MG63 (cell line): ENCODE measurements around the gene F8. TPM values are rescaled to one million over a fixed set of nuclear protein-coding genes. Genes with fewer than 3 reads are reported as not detected.
"Not testable (repeated sequence)": the region's sequence is repeated elsewhere in the genome, so short reads cannot be mapped to it uniquely, and the experiment has no call there.

Experiments
- DNase-seq: peaks from one replicate; pipeline ENCODE4 v3.0.0-alpha.2; 2020
- H3K27me3 ChIP-seq: fragments of 250-450 bp; sonication (Bioruptor Pico); 2 replicates; pipeline ENCODE4 v1.5.1; 2020; ENCODE audit warnings: mild to moderate bottlenecking, moderate library complexity
- H3K36me3 ChIP-seq: fragments of 250-450 bp; sonication (Bioruptor Pico); 2 replicates; pipeline ENCODE4 v1.5.1; 2020; ENCODE audit warnings: mild to moderate bottlenecking, moderate library complexity
- H3K4me3 ChIP-seq: fragments of 250-450 bp; sonication (Bioruptor Pico); 2 replicates; pipeline ENCODE4 v1.5.1; 2020; ENCODE audit warnings: mild to moderate bottlenecking, moderate library complexity
- H3K9me3 ChIP-seq: fragments of 250-450 bp; sonication (Bioruptor Pico); 2 replicates; pipeline ENCODE4 v1.5.1; 2020; ENCODE audit warnings: mild to moderate bottlenecking, moderate library complexity
- total RNA-seq: library from RNA; depleted of rRNA; stranded (reverse); fragments of >200 nt; shearing (Covaris generic); gene quantifications from 2 replicates; pipeline ENCODE4 v1.2.3, GENCODE V29; 2014; ENCODE audit warnings: low replicate concordance

Gene F8
- total RNA-seq, 1 experiment from 2014 or later = 5.6 TPM

DNA sequence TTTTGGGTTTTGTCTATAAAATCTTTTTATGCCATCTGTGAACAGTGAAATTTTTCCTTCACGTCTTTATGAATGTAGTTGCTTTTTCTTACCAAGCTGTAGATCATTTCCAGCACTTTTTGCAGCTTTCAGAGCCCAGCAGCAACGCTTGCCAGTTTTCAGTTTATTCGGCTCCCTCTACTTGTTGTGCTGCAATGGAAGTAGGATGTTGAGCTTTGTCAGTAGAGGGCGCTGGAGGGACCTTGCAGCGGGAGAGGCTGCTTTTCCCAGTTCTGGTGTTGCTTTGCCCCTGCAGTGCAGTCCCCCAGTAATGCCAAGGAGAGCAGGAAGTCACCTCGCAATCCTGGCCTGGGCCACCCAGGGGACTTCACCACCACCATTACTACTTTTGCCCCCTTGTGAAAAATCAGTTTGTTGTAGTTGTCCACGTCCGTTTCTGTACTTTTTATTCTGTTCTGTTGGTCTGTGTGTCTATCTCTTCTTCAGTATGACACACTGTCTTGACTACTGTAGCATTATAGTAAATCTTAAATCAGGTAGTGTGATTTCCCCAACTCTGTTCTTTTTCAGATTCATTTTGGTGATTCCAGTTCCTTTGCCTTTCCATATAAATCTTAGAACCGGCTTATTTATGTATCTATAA lies 26.6 kb upstream of the F8 start:
- no peak overlapping the region for H3K4me3 ChIP-seq
- H3K27me3 ChIP-seq = no peaks in the 10 kb centered on the region
- peak; percentile 12 for DNase-seq
- H3K9me3 ChIP-seq = no peaks in the 10 kb centered on the region
- H3K36me3 ChIP-seq = no peaks in the 10 kb centered on the region

DNA sequence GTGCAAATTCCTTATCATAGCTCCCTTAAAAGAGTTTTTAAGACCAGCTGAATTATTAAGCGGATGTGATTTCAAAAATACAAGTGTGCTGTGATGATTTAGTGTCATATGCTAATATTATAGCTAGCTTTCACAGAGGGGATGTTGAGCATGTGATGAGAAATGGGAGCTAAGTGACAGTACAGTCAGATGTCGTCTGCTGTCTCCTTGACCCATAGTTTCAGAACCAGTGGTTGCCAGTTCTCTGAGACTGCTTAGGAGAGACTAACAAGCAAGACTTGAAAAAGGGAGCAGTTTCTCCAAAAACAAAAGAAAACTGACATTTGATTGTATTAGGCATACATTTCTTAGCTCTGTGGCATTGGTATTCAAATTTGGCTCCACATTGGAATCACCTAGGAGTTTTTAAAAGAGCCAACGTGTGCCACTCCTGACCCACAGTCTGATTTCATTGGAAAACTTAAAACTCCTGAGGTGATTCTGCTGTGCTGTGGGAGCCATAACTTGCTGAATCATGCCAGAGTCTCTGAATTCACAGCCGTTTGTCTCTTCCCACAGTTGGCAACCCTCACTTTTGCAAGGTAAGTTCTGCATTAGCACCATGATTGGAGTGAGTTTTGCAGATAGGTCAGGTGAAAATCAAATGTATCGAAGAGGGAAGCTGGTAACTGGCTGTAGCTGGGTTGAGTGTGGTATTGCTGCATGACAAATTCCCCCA lies 24.4 kb upstream of the F8 start:
- Histone ChIP-seq H3K27me3 (no peaks in the 10 kb centered on the region), H3K9me3 (no peaks in the 10 kb centered on the region), H3K36me3 (no peaks in the 10 kb centered on the region), H3K4me3 (no peak overlapping the region)
- DNase-seq = no peak

DNA sequence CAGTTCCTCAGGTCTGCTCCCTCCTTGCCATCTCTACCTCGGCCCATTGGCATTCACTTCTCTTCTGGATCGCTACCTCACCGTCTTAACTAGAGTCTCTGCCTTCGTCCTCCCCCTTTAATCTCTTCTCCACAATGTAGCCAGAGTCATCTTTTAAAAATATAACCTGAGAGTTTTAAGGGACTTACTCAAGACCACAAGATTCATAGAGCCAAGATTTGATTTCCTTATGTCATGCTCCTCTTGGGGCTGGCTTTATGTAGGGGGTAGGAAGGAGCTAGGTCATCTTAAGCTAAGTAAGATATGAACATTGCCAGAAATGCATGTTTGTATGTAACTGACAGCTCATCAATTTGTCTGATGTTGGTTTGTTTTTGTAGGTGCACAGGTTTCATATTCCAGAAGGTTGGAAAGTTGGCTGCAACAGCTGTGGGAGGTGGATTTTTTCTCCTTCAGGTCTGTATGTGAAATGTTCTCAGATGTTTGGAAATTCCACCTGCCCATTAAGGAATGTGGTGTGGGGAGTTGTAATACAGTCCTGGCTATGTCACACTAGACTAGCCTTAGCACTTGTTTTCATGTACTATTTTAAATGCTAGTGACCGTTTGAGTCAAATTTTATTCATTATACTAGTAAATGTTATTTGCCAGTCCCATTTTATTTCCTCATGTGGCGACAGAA lies 23.7 kb upstream of the F8 start:
- H3K27me3 ChIP-seq = no peaks in the 10 kb centered on the region
- DNase-seq = no peak
- H3K36me3 ChIP-seq = no peaks in the 10 kb centered on the region
- no peak overlapping the region for H3K4me3 ChIP-seq
- no peaks in the 10 kb centered on the region for H3K9me3 ChIP-seq

DNA sequence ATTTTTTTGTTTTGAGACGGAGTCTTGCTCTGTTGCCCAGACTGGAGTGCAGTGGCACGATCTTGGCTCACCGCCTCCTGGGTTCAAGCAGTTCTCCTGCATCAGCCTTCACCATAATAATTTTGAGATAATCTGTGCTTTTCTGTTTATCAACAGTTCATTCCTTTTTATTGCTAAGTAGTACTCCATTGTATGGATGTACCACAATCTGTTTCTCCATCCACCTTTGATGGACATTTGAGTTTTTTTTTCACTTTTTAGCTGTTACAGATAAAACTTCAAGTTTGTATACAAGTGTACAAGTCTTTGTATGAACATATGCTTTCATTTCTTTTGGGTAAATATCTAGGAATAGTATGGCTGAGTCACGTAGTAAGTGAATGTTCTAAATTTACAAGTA lies 13.2 kb upstream of the F8 start:
- no peak for DNase-seq
- no peaks in the 10 kb centered on the region for H3K27me3 ChIP-seq

DNA sequence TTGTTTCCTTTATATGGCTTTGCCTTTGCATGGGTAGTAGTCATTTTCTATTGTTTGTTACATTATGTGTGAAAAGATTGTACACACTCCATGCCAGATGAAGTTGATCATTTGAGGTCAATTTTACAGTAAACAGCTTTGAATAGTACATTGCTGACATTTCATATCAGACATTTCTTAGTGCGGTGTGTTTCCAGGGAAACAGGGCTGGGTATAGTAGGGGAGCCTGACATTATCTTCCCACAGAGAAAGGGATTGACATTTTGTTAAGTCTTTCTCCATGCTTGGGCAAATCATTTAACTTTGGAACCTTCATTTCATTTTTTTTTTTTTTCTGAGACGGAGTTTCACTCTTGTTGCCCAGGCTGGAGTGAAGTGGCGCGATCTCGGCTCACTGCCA lies 9.1 kb upstream of the F8 start:
- Histone ChIP-seq H3K27me3 (no peaks in the 10 kb centered on the region), H3K4me3 (no peak overlapping the region), H3K9me3 (no peaks in the 10 kb centered on the region), H3K36me3 (peaks cover 8% of the 10 kb centered on the region)
- no peak for DNase-seq

More for the DNA sequence above, 13.2 kb upstream of the F8 start:
- Histone ChIP-seq H3K4me3 (no peak overlapping the region), H3K9me3 (no peaks in the 10 kb centered on the region), H3K36me3 (peaks cover 8% of the 10 kb centered on the region)

DNA sequence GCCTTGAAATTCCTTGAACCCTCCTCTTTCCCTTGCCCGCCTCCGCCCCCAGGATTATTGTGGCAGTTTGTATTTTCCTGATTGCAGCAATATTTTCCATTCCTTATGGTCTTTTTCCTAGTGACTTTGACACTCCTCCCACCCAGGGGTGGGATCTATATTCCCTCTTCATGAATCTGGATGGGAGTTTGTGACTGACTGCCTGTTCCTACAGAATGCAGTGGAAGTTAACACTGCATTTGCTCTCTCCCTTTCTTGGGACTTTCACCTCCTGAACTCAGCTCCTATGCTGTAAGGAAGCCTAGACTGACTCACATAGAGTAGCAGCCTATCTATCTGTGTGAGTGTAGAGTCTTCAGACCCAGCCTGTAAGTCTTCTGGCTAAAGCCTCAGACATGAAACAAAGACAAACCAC lies 6.4 kb upstream of the F8 start:
- DNase-seq = no peak
- H3K27me3 ChIP-seq = no peaks in the 10 kb centered on the region
- H3K36me3 ChIP-seq = peaks cover 1% of the 10 kb centered on the region; the same call in 1 of the 2 replicates
- no peaks in the 10 kb centered on the region for H3K9me3 ChIP-seq
- H3K4me3 ChIP-seq = no peak overlapping the region

DNA sequence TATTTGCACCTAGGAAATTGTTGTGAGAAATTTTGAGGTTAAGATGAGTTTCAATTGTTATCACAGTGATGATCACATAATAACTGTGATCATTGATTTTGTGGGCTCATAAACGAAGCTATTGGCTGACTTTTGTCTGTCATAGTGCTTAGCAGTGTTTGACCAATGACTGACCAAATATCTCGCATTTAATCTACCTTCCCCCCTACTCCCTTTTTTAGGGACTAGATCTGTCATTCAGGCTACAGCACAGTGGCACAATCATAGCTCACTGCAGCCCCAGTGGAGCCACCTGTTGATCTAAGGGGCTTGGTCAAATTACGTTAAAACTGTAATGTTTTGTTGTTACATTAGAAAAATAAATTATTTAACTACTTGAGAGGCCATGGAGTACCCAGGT lies 5.6 kb upstream of the F8 start:
- Histone ChIP-seq H3K36me3 (no peaks in the 10 kb centered on the region), H3K4me3 (peak overlapping the region; percentile 80), H3K27me3 (no peaks in the 10 kb centered on the region), H3K9me3 (no peaks in the 10 kb centered on the region)
- DNase-seq = no peak

DNA sequence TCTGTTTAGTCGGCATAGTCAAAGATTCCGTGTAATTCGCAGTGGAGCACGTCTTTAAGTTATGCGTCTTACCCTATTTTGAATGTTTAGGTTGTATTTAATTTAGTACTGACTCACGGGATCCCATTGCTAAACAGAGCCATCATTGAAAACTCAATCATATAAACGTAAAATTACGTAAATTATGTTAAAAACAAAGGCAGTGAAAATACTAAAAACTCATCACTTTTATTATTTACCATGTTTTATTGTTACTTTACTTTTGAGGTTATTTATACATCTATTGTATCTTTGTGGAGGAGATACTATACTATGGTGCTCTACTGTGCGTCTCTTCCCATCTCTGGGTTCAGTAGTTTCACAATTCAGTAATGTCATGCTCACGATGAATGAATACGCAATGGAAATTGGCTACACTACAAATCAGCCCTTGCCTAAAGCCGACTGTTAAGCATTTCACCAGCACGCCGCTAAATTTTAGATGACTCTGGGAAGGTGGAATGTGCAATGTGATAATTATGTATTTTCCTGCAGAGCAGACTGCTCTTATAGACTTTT lies 5.1 kb upstream of the F8 start:
- Histone ChIP-seq H3K36me3 (no peaks in the 10 kb centered on the region), H3K27me3 (no peaks in the 10 kb centered on the region), H3K9me3 (no peaks in the 10 kb centered on the region), H3K4me3 (peak overlapping the region; percentile 80)
- peak; percentile 7 for DNase-seq

DNA sequence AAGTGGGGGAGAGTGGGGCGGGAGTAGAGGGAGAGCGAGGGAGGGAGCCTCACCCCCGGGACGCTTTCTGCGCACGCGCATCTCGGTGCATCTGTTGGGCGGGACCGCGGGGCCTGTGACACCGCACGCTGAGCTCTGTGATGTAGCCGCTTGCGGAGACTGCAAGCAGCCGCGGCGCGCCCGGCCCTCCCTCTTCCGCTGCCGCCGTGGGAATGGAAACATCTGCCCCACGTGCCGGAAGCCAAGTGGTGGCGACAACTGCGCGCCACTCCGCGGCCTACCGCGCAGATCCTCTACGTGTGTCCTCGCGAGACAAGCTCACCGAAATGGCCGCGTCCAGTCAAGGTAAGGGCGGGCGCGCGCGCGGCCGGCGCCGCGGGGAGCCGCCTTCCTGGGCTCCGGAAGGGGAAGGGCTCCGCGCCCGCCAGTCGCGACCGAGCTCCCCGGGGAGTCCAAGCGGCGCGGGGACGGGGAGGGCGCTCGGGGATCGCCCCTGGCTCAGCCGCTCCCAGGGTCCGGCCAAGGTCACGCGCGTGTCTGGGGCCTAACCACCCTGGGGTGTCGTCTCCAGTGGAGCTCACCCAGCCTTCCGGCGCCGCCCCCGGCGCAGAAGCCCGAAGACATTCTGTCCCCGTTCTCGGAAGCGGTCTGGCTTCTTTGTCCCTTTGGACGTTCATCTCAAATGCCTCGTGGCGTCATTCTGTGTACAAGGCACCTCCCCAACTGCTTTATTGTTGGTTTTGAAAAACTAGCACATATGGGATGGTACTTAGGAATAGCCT lies 4.4 kb upstream of the F8 start, which contains the start of gene FUNDC2:
TSS of gene FUNDC2 (plus strand) at position 118 of the 782 bp plus-strand sequence. CDS start at position 213, 95 bp downstream.
- Histone ChIP-seq H3K27me3 (no peaks in the 10 kb centered on the region), H3K4me3 (peak within 1 kb of the TSS; percentile 80), H3K36me3 (no peaks in the 10 kb centered on the region), H3K9me3 (no peaks in the 10 kb centered on the region)
- DNase-seq = peak; percentile 92

DNA sequence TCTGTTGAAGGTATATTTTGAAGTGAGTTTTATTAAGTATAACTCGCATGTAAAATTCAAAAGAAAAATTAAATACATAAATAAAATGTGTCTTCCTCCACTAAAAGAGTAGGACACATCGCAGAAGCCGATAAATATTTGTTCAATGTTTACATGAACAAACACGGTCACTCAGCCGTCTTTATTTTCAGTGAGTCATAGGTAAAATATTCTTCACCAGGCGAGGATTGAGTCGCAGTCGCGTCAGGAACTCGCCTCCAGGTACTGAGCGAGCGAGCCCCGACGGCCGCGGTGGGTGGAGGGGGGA lies 3.9 kb upstream of the F8 start:
- Histone ChIP-seq H3K9me3 (no peaks in the 10 kb centered on the region), H3K27me3 (no peaks in the 10 kb centered on the region), H3K4me3 (peak overlapping the region; percentile 80), H3K36me3 (no peaks in the 10 kb centered on the region)
- DNase-seq = no peak

DNA sequence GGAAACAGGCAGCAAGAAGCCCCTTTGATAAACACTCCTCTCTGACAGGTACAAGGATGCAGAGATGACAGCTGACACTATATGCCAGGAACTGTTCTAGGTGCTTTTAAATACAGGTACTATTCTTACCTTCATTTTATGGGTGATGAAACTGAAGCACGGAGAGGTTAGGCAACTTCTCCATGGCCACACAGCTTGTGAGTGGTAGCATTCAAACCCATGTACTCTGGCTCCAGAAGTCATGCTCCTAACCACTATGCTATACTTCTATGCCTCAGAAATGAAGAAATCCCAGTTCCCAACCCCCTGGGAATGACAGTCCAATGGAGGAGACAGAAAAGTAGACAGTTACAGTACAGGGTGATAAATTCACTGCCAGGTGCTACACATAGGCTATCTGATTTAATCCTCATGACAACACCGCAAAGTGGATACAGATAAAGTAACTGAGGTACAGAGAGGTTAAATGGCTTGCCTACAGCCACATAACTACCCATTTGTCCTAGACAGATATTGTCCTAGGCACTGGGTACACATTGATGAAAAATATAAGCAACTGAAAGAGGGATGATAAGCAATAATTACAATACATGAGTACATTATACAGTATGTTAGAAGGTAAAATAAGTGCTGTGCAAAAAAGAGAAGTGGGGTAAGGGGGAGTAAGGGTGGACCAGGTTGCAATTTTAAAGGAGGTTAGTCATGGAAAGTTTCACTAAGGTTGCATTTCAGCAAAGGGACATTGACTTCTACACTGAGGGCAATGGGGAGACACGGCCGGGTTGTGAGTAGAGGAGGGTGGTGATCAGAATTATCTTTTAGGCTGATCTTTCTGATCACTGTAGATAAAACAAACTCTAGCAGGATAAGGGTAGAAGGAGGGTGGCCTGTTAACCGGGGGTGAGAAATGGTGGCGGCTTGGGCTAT lies 1.6 kb upstream of the F8 start:
- no peaks in the 10 kb centered on the region for H3K36me3 ChIP-seq

DNA sequence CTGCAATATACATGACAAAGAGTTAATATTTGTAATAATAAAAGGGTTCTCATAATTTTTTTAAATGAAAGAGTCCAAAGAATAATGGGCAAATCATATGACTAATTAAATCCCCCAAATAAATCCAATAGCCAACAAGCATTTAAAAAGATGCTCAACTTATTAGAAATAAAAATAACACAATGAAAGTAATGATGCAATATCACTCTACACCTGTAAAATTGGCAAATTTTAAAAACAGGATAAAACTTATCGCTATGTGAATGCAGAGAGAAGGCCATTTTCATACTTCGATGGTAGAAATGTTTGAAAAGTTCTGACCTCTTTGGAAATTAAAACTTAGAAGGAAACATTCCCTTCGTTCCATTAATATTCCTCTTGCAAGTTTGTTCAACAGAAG lies 1.9 kb downstream of the F8 start:
- Histone ChIP-seq H3K27me3 (no peaks in the 10 kb centered on the region), H3K36me3 (no peaks in the 10 kb centered on the region), H3K9me3 (no peaks in the 10 kb centered on the region), H3K4me3 (no peak overlapping the region)
- DNase-seq = no peak

More for the DNA sequence above, 1.6 kb upstream of the F8 start:
- Histone ChIP-seq H3K4me3 (no peak overlapping the region), H3K27me3 (no peaks in the 10 kb centered on the region), H3K9me3 (no peaks in the 10 kb centered on the region)
- no peak for DNase-seq

DNA sequence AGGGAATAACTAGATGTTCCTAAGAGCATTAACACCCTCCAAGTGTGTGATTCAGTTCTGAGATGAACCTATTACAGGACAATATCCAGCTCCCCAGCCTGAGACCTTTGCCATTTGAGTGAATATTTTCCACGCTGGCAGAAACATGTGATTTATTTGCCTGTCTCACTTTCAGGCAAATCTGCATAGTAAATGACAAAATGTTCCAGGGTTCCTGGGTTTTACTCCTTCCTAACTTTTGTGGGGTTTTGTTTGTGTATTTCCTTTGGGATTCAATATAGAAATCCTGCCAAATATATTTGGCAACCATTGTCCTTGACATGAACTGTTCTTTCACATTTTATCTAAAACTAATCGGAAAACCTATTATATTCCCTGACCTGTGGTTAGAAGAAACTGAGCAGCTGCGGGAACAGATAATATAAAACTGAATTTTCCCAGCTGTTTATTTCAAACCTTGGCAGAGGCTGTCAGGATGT lies 12.5 kb downstream of the F8 start:
- no peaks in the 10 kb centered on the region for H3K27me3 ChIP-seq
- H3K9me3 ChIP-seq = no peaks in the 10 kb centered on the region
- no peaks in the 10 kb centered on the region for H3K36me3 ChIP-seq
- no peak overlapping the region for H3K4me3 ChIP-seq
- no peak for DNase-seq

DNA sequence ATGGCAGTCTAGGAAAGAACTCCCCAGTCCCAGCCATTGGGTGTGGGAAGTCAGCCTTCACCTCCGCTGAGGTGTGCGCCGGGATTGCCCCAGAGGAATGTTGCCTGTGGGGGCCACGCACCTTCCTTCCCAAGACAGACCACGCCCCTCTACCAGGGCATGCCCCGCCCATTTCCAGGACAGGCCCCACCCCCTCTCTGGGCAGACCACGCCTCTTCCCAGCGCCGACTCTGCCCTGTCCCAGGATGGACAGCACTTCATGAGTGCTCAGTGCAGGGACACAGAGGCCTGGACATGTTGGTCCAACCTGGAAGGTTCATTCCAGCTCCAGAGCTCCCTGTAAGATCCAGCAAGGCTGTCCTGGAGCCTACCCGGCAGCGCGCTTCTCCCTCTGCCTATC lies 13.9 kb downstream of the F8 start:
- DNase-seq, H3K9me3 ChIP-seq, H3K27me3 ChIP-seq, H3K4me3 ChIP-seq, H3K36me3 ChIP-seq: not testable (repeated sequence)

DNA sequence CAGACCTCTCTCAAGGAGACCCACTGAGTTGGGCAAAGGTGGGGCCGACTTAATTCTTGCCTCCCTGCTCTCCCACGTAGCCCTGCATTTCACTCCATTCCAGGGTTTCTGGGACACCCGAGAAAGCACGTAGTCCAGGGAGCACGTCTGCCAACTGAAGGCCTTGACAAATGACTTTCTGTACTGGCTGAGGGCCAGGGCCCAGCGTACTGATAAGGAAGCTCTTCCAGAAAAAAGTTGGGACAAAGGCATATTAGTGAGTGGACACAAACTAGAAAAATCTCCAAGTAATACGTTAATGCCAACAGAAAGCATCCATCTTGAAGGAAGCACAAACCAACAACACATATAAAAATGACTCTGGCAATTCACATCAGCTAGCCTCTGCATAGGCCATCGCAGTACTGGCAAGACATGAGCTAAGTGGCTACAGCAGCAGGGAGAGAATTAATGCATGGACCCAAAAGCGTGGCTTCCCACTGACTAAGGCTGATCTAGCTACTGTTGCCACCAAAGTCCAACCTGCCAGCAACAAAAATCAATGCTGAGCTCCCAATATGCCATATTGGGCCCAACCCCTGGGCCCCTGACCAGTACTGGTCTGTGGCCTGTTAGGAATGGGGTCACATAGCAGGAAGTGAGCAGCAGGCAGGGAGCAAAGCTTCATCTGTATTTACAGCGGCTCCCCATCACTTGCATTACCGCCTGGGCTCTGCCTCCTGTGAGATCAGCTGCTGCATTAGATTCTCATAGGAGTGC lies 15.4 kb downstream of the F8 start:
- not testable (repeated sequence) for H3K27me3 ChIP-seq, DNase-seq, H3K36me3 ChIP-seq, H3K9me3 ChIP-seq, H3K4me3 ChIP-seq
